HepG2 (cell line): ENCODE data around the gene IER2. TPM values are rescaled to one million over a fixed set of nuclear protein-coding genes. Genes with fewer than 3 reads are reported as not detected.

Experiments used
- ATF1 ChIP-seq: IDR thresholded peaks from 2 replicates; pipeline ENCODE4 v1.6.1; 2016; ENCODE audit warnings: mild to moderate bottlenecking, control low read depth
- FOXK2 ChIP-seq: fragments of 450-650 bp; IDR thresholded peaks from 2 replicates; pipeline ENCODE4 v1.6.1; 2016
- HBP1 ChIP-seq: IDR thresholded peaks from 2 replicates; pipeline ENCODE4 v1.6.1; 2016; ENCODE audit warnings: low read depth, control low read depth
- HDAC2 ChIP-seq: sonication (generic); formaldehyde crosslinking; IDR thresholded peaks from 2 replicates; pipeline ENCODE4 v1.4.0; 2020; ENCODE audit warnings: missing genetic modification reagents
- HNRNPL ChIP-seq: fragments of 200-400 bp; formaldehyde crosslinking; IDR thresholded peaks from 2 replicates; pipeline ENCODE4 v1.6.1; 2017; ENCODE audit warnings: mild to moderate bottlenecking, low read depth, low read length
- KAT7 ChIP-seq: IDR thresholded peaks from 2 replicates; pipeline ENCODE4 v1.6.1; 2018; ENCODE audit warnings: borderline replicate concordance, missing compliant biosample characterization
- MBNL3 ChIP-seq: fragments of 250-450 bp; sonication (Bioruptor Pico); conservative IDR thresholded peaks from 2 replicates; pipeline ENCODE4 v1.8.0; 2022; ENCODE audit warnings: mild to moderate bottlenecking, inconsistent platforms
- NFRKB ChIP-seq: fragments of 450-650 bp; IDR thresholded peaks from 2 replicates; pipeline ENCODE4 v1.6.1; 2017
- PREB ChIP-seq: sonication (generic); formaldehyde crosslinking; IDR thresholded peaks from 2 replicates; pipeline ENCODE4 v1.4.0; 2020; ENCODE audit warnings: missing genetic modification reagents
- RBM22 ChIP-seq: fragments of 200-400 bp; formaldehyde crosslinking; optimal IDR thresholded peaks from 2 replicates; pipeline ENCODE3; 2017; ENCODE audit warnings: mild to moderate bottlenecking, low read length, moderate library complexity
- SALL2 ChIP-seq: sonication (generic); formaldehyde crosslinking; IDR thresholded peaks from 2 replicates; pipeline ENCODE4 v1.8.1; 2023; ENCODE audit warnings: mild to moderate bottlenecking, missing genetic modification reagents, inconsistent platforms
- SMAD9 ChIP-seq: sonication (generic); formaldehyde crosslinking; IDR thresholded peaks from 2 replicates; pipeline ENCODE4 v1.5.1; 2020; ENCODE audit warnings: mild to moderate bottlenecking, missing genetic modification reagents
- SNRNP70 ChIP-seq: fragments of 200-400 bp; formaldehyde crosslinking; IDR thresholded peaks from 2 replicates; pipeline ENCODE4 v1.6.1; 2017; ENCODE audit warnings: mild to moderate bottlenecking, low read depth, low read length, moderate library complexity
- ZNF10 ChIP-seq: sonication (generic); formaldehyde crosslinking; IDR thresholded peaks from 2 replicates; pipeline ENCODE4 v1.4.0; 2020; ENCODE audit warnings: mild to moderate bottlenecking, low read depth, missing genetic modification reagents, borderline replicate concordance
- ZNF567 ChIP-seq: sonication (generic); formaldehyde crosslinking; IDR thresholded peaks from 2 replicates; pipeline ENCODE4 v1.8.1; 2023; ENCODE audit warnings: mild to moderate bottlenecking, missing genetic modification reagents, borderline replicate concordance
- ZNF569 ChIP-seq: sonication (generic); formaldehyde crosslinking; IDR thresholded peaks from 2 replicates; pipeline ENCODE4 v1.5.0; 2020; ENCODE audit warnings: mild to moderate bottlenecking, missing genetic modification reagents, moderate library complexity, borderline replicate concordance
- ZNF710 ChIP-seq: sonication (generic); formaldehyde crosslinking; IDR thresholded peaks from 2 replicates; pipeline ENCODE4 v1.5.0; 2020; ENCODE audit warnings: mild to moderate bottlenecking, missing genetic modification reagents, borderline replicate concordance
- ZNF883 ChIP-seq: sonication (generic); formaldehyde crosslinking; IDR thresholded peaks from 2 replicates; pipeline ENCODE4 v1.5.1; 2020; ENCODE audit warnings: mild to moderate bottlenecking, missing genetic modification reagents; ENCODE audit errors: not compliant biosample characterization
- ZSCAN12 ChIP-seq: sonication (generic); formaldehyde crosslinking; IDR thresholded peaks from 2 replicates; pipeline ENCODE4 v1.9.0; 2021; ENCODE audit warnings: mild to moderate bottlenecking, missing genetic modification reagents
- polyA plus RNA-seq, 8 experiments: library from polyadenylated mRNA; depleted of rRNA in 3 of 8; stranded (reverse) in 7 of 8; unstranded in 1 of 8; fragments of >200 nt; fragmentation: Illumina TruSeq in 4 of 8; extraction: Trizol in 4 of 8; gene quantifications; 2 replicates each; pipeline versions ENCODE4 v1.2.1 to v1.2.3, GENCODE V29; 2011 to 2016; ENCODE audit warnings: low read depth in 4 of 8, missing spikeins in 1 of 8, mixed read lengths in 1 of 8; ENCODE audit not compliant: insufficient read depth in 1 of 8
- total RNA-seq, 5 experiments: library from RNA; depleted of rRNA; stranded (reverse); fragments of >200 nt; fragmentation: Illumina TruSeq; extraction: Trizol; gene quantifications; 2 replicates each; pipeline ENCODE4 v1.2.3, GENCODE V29; 2016; ENCODE audit warnings: low read depth in 1 of 5
- TF ChIP-seq, protein P1 (sequence below), 2 experiments: fragments of 450-650 bp in 1 of 2; sonication (generic) in 1 of 2; formaldehyde crosslinking; IDR thresholded peaks; 2 replicates each; pipeline versions ENCODE4 v1.5.0 to v1.8.0; 2020 to 2022; ENCODE audit warnings: mild to moderate bottlenecking in 1 of 2, missing genetic modification reagents in 1 of 2
- TF ChIP-seq, protein P2 (sequence below): sonication (generic); formaldehyde crosslinking; IDR thresholded peaks from 2 replicates; pipeline ENCODE4 v1.4.0; 2020; ENCODE audit warnings: mild to moderate bottlenecking, missing genetic modification reagents

Gene IER2
- total and polyA plus RNA-seq, 2 of the 13 experiments (the other 11 are each of a cell fraction or from before 2014, with no cell fraction given): 10.1 to 14.3 TPM

DNA sequence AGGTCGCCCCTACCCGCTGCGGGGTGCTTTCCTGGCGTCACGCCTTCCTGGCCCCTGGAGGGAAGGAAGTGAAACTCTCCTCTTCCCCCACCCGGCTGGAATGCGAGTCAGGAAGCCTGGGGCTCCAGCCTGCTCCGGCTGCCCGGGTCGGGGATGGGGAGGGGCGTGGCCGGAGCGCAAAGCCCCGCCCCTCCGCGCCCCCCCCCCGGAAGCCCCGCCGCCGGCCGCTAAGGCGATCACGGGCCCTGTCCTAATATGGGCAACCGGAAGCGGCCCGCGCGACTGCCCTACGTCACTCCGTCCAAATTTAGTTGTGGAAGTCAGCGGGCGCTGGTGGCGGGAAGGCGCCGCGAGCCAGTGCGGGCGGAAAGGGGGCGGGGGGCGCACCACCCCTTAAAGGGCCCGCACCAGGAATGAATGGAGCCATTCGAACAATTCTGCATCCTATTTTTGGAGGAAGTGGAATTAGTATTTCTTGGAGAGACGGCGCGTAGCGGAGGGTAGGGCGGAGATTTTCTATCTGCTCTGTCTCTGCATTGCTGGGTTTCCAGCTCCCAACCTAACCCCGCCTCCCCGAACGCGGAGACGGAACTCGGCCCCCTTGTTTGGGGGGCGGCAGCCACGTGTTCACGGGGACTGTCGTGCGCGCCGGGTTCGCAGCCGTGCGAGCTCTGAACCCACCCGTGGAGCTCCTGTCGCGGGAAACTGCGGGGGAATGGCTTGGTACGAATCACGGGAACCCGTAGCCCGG is 1.6 kb downstream of the IER2 start (continued):
- TF ChIP-seq ZNF569 (no peak), RBM22 (no peak), SNRNP70 (no peak), HBP1 (CRISPR knock-in tag) (peak; percentile 12; the same call in 1 of the 2 replicates), ZNF10 (CRISPR knock-in tag) (no peak), NFRKB (no peak), HNRNPL (no peak), MBNL3 (no peak), ZNF567 (CRISPR knock-in tag) (no peak), FOXK2 (no peak), ZSCAN12 (CRISPR knock-in tag) (0 out of 2 replicates have a peak, but pooled peaks have one; percentile 63), KAT7 (CRISPR knock-in tag) (no peak), HDAC2 (no peak; the same call in none of the 2 replicates), SALL2 (CRISPR knock-in tag) (peak; percentile 38; the same call in 1 of the 2 replicates), ZNF710 (CRISPR knock-in tag) (no peak; the same call in 1 of the 2 replicates), PREB (no peak), ZNF883 (CRISPR knock-in tag) (peak; percentile 33), ATF1 (CRISPR knock-in tag) (no peak), SMAD9 (no peak)
- TF ChIP-seq, protein P1, sequence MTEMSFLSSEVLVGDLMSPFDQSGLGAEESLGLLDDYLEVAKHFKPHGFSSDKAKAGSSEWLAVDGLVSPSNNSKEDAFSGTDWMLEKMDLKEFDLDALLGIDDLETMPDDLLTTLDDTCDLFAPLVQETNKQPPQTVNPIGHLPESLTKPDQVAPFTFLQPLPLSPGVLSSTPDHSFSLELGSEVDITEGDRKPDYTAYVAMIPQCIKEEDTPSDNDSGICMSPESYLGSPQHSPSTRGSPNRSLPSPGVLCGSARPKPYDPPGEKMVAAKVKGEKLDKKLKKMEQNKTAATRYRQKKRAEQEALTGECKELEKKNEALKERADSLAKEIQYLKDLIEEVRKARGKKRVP (CRISPR knock-in tag; IDR thresholded peaks at IDR 0.05): no peak
- TF ChIP-seq, protein P2, sequence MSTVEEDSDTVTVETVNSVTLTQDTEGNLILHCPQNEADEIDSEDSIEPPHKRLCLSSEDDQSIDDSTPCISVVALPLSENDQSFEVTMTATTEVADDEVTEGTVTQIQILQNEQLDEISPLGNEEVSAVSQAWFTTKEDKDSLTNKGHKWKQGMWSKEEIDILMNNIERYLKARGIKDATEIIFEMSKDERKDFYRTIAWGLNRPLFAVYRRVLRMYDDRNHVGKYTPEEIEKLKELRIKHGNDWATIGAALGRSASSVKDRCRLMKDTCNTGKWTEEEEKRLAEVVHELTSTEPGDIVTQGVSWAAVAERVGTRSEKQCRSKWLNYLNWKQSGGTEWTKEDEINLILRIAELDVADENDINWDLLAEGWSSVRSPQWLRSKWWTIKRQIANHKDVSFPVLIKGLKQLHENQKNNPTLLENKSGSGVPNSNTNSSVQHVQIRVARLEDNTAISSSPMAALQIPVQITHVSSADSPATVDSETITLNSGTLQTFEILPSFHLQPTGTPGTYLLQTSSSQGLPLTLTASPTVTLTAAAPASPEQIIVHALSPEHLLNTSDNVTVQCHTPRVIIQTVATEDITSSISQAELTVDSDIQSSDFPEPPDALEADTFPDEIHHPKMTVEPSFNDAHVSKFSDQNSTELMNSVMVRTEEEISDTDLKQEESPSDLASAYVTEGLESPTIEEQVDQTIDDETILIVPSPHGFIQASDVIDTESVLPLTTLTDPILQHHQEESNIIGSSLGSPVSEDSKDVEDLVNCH: no peak
